H9 (cell line): ENCODE measurements around the gene ZNF385D. TPM values are rescaled to one million over a fixed set of nuclear protein-coding genes. Genes with fewer than 3 reads are reported as not detected.
"Not testable (repeated sequence)": the region's sequence is repeated elsewhere in the genome, so short reads cannot be mapped to it uniquely, and the experiment has no call there.

Source experiments
- DNase-seq: peaks from one replicate; pipeline ENCODE4 v3.0.0-alpha.2; 2017
- H2AFZ ChIP-seq: one replicate; pipeline ENCODE4 v1.6.1; 2013; ENCODE audit warnings: mild to moderate bottlenecking, low read length, control low read depth, moderate library complexity
- H2AK5ac ChIP-seq: 2 replicates; pipeline ENCODE4 v1.6.1; 2013; ENCODE audit warnings: low read length, control low read depth, mixed read lengths; ENCODE audit not compliant: insufficient read length
- H2BK120ac ChIP-seq: one replicate; pipeline ENCODE4 v1.6.1; 2013; ENCODE audit warnings: low read depth, mild to moderate bottlenecking, low read length, control low read depth, inconsistent platforms; ENCODE audit not compliant: poor library complexity, severe bottlenecking
- H2BK12ac ChIP-seq: 2 replicates; pipeline ENCODE4 v1.6.1; 2013; ENCODE audit warnings: low read length, control low read depth, mixed read lengths, low read depth; ENCODE audit not compliant: insufficient read length
- H2BK15ac ChIP-seq: 2 replicates; pipeline ENCODE4 v1.6.1; 2013; ENCODE audit warnings: low read depth, low read length, control low read depth
- H2BK20ac ChIP-seq: one replicate; pipeline ENCODE4 v1.6.1; 2013; ENCODE audit warnings: low read depth, mild to moderate bottlenecking, low read length, control low read depth, inconsistent platforms; ENCODE audit not compliant: poor library complexity, severe bottlenecking
- H2BK5ac ChIP-seq: 2 replicates; pipeline ENCODE4 v1.6.1; 2013; ENCODE audit warnings: low read length, control low read depth, mixed read lengths; ENCODE audit not compliant: insufficient read length
- H3K14ac ChIP-seq: 2 replicates; pipeline ENCODE4 v1.6.1; 2013; ENCODE audit warnings: low read length, control low read depth; ENCODE audit not compliant: insufficient read depth
- H3K18ac ChIP-seq: 2 replicates; pipeline ENCODE4 v1.6.1; 2013; ENCODE audit warnings: low read depth, mild to moderate bottlenecking, mixed read lengths, low read length, control low read depth; ENCODE audit not compliant: insufficient read length
- H3K23ac ChIP-seq: 2 replicates; pipeline ENCODE4 v1.6.1; 2013; ENCODE audit warnings: low read length, control low read depth, mixed read lengths, low read depth; ENCODE audit not compliant: insufficient read length
- H3K23me2 ChIP-seq: 2 replicates; pipeline ENCODE4 v1.6.1; 2013; ENCODE audit warnings: low read depth, mild to moderate bottlenecking, mixed read lengths, low read length, control low read depth; ENCODE audit not compliant: insufficient read length, poor library complexity, severe bottlenecking
- H3K27ac ChIP-seq: 2 replicates; pipeline ENCODE4 v1.5.1; 2013; ENCODE audit warnings: low read length, control low read depth, mixed read lengths, low read depth; ENCODE audit not compliant: insufficient read length
- H3K27me3 ChIP-seq: 2 replicates; pipeline ENCODE4 v1.6.1; 2013; ENCODE audit warnings: low read length, control low read depth, inconsistent platforms; ENCODE audit not compliant: insufficient read depth
- H3K4ac ChIP-seq: 2 replicates; pipeline ENCODE4 v1.6.1; 2013; ENCODE audit warnings: low read depth, mild to moderate bottlenecking, control low read depth, inconsistent platforms, low read length, moderate library complexity
- H3K4me1 ChIP-seq: 2 replicates; pipeline ENCODE4 v1.6.1; 2013; ENCODE audit warnings: low read length, control low read depth, inconsistent platforms; ENCODE audit not compliant: insufficient read depth
- H3K4me2 ChIP-seq: 2 replicates; pipeline ENCODE4 v1.6.1; 2013; ENCODE audit warnings: low read length, control low read depth, mixed read lengths; ENCODE audit not compliant: insufficient read length, insufficient read depth
- H3K56ac ChIP-seq: 2 replicates; pipeline ENCODE4 v1.6.1; 2013; ENCODE audit warnings: low read depth, mild to moderate bottlenecking, mixed read lengths, low read length, control low read depth; ENCODE audit not compliant: insufficient read length
- H3K79me1 ChIP-seq: 2 replicates; pipeline ENCODE4 v1.6.1; 2013; ENCODE audit warnings: low read depth, mild to moderate bottlenecking, moderate library complexity, low read length, control low read depth, inconsistent platforms; ENCODE audit not compliant: insufficient read depth, poor library complexity, severe bottlenecking
- H3K79me2 ChIP-seq: 2 replicates; pipeline ENCODE4 v1.6.1; 2013; ENCODE audit warnings: low read length, control low read depth, inconsistent platforms; ENCODE audit not compliant: insufficient read depth
- H3K9ac ChIP-seq: 2 replicates; pipeline ENCODE4 v1.6.1; 2013; ENCODE audit warnings: low read length, control low read depth, mixed read lengths; ENCODE audit not compliant: insufficient read length; ENCODE audit errors: extremely low read depth
- H3K9me3 ChIP-seq: one replicate; pipeline ENCODE4 v1.6.1; 2013; ENCODE audit warnings: low read depth, low read length, inconsistent platforms; ENCODE audit not compliant: control insufficient read depth
- H3T11ph ChIP-seq: one replicate; pipeline ENCODE4 v1.6.1; 2013; ENCODE audit warnings: mild to moderate bottlenecking, low read length, control low read depth, inconsistent platforms
- H4K20me1 ChIP-seq: one replicate; pipeline ENCODE4 v1.6.1; 2013; ENCODE audit not compliant: control insufficient read depth, insufficient read length, insufficient read depth
- H4K5ac ChIP-seq: 2 replicates; pipeline ENCODE4 v1.6.1; 2013; ENCODE audit warnings: low read depth, mild to moderate bottlenecking, mixed read lengths, low read length, control low read depth; ENCODE audit not compliant: insufficient read length
- H4K8ac ChIP-seq: replicated peaks from 2 replicates; pipeline ENCODE4 v1.6.1; 2013; ENCODE audit warnings: low read length, control low read depth, mixed read lengths, low read depth; ENCODE audit not compliant: insufficient read length
- H4K91ac ChIP-seq: 2 replicates; pipeline ENCODE4 v1.6.1; 2013; ENCODE audit warnings: low read depth, mild to moderate bottlenecking, moderate library complexity, mixed read lengths, low read length, control low read depth; ENCODE audit not compliant: insufficient read length
- H3K27ac Mint-ChIP-seq, 3 experiments: 2 replicates in 2 of 3; 3 replicates in 1 of 3; pipeline ENCODE4 v1.8.0; 2020 to 2021; ENCODE audit warnings: mixed read lengths in 3 of 3, mild to moderate bottlenecking in 1 of 3, moderate library complexity in 1 of 3
- H3K27me3 Mint-ChIP-seq: 2 replicates; pipeline ENCODE4 v1.8.0; 2021; ENCODE audit warnings: low read depth, mild to moderate bottlenecking, moderate library complexity, mixed read lengths
- H3K36me3 Mint-ChIP-seq, 3 experiments: 2 replicates in 2 of 3; 3 replicates in 1 of 3; pipeline ENCODE4 v1.8.0; 2020 to 2021; ENCODE audit warnings: low read depth in 3 of 3, mixed read lengths in 3 of 3; ENCODE audit not compliant: insufficient read depth in 1 of 3
- H3K4me1 Mint-ChIP-seq, 2 experiments: 2 replicates each; pipeline ENCODE4 v1.8.0; 2020; ENCODE audit warnings: mixed read lengths in 2 of 2
- H3K4me3 Mint-ChIP-seq, 2 experiments: 2 replicates in 1 of 2; 3 replicates in 1 of 2; pipeline ENCODE4 v1.8.0; 2020 to 2021; ENCODE audit warnings: mild to moderate bottlenecking in 2 of 2, mixed read lengths in 2 of 2, moderate library complexity in 1 of 2
- H3K9me3 Mint-ChIP-seq, 2 experiments: 2 replicates in 1 of 2; 3 replicates in 1 of 2; pipeline ENCODE4 v1.8.0; 2020; ENCODE audit warnings: mild to moderate bottlenecking in 2 of 2, mixed read lengths in 2 of 2, moderate library complexity in 1 of 2
- WGBS: extraction: QIAGEN DNeasy Blood & Tissue Kit; methylation state at CpG from one replicate; pipeline ENCODE4 v1.1.7; 2013; ENCODE audit warnings: missing lambda C conversion rate, low lambda C conversion rate, mixed read lengths; ENCODE audit not compliant: insufficient read length; ENCODE audit errors: extremely low coverage; 5-methylcytosine and 5-hydroxymethylcytosine counted together
- total RNA-seq: library from RNA; stranded (reverse); gene quantifications from 2 replicates; pipeline ENCODE4 v1.2.1, GENCODE V29; 2021
- TF ChIP-seq, protein P1 (sequence below): fragments of 200-600 bp; sonication (generic); conservative IDR thresholded peaks from 3 replicates; pipeline ENCODE4 v1.8.0; 2021; ENCODE audit warnings: antibody characterized with exemption, mild to moderate bottlenecking

Gene ZNF385D
- total RNA-seq, 1 experiment from 2014 or later = 1.5 TPM

DNA sequence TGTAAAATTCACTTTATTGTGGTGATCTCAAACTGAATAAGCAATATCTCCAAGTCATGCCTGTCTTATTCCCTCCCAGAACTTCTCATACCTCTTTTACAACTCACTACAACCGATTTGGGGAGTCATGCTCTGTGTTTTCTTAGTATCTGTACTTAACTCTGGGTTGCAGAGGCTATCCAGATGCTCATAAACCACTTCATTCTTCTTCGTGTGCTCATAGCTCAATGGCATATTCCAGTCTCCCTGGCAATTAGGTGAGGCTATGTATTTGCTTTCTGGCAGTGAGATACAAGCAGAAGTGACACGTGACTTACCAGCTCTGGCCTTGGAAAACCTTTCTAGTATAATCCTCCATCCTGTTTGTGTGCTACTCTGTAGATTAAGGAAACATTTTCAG lies 360.9 kb downstream of the ZNF385D start:
- Histone ChIP-seq H2BK5ac (no peak overlapping the region), H3K9ac (no peak overlapping the region), H3T11ph (no peak overlapping the region), H2AFZ (no peak overlapping the region), H3K27ac (no peak overlapping the region), H3K14ac (no peak overlapping the region), H3K27me3 (no peaks in the 10 kb centered on the region), H2BK120ac (no peak overlapping the region), H3K79me2 (no peaks in the 10 kb centered on the region), H2BK15ac (no peak overlapping the region), H3K4ac (no peak overlapping the region), H3K23ac (no peak overlapping the region), H3K9me3 (no peaks in the 10 kb centered on the region), H3K4me2 (no peak overlapping the region), H2BK20ac (no peak overlapping the region), H3K18ac (no peak overlapping the region), H4K5ac (no peak overlapping the region), H3K79me1 (no peaks in the 10 kb centered on the region), H4K20me1 (no peaks in the 10 kb centered on the region), H4K8ac (no peak overlapping the region), H4K91ac (no peak overlapping the region), H3K4me1 (no peaks in the 10 kb centered on the region), H2AK5ac (no peak overlapping the region), H2BK12ac (peak overlapping the region; percentile 33), H3K23me2 (no peaks in the 10 kb centered on the region), H3K56ac (no peak overlapping the region)
- H3K36me3 Mint-ChIP-seq = peaks cover 13 to 39% (median 16%) of the 10 kb centered on the region in 3 experiments
- no peak overlapping the region for H3K4me3 Mint-ChIP-seq
- no peaks in the 10 kb centered on the region; the same call in 1 of the 2 replicates for H3K27me3 Mint-ChIP-seq
- peaks cover 20 to 22% of the 10 kb centered on the region in 2 experiments for H3K9me3 Mint-ChIP-seq
- H3K4me1 Mint-ChIP-seq = peaks cover 3 to 5% of the 10 kb centered on the region in 2 experiments; a peak in 2 of 4 replicates
- no CpG with 5 or more reads among the region's 3 CpGs for WGBS
- H3K27ac Mint-ChIP-seq = no peak overlapping the region
- TF ChIP-seq, protein P1, sequence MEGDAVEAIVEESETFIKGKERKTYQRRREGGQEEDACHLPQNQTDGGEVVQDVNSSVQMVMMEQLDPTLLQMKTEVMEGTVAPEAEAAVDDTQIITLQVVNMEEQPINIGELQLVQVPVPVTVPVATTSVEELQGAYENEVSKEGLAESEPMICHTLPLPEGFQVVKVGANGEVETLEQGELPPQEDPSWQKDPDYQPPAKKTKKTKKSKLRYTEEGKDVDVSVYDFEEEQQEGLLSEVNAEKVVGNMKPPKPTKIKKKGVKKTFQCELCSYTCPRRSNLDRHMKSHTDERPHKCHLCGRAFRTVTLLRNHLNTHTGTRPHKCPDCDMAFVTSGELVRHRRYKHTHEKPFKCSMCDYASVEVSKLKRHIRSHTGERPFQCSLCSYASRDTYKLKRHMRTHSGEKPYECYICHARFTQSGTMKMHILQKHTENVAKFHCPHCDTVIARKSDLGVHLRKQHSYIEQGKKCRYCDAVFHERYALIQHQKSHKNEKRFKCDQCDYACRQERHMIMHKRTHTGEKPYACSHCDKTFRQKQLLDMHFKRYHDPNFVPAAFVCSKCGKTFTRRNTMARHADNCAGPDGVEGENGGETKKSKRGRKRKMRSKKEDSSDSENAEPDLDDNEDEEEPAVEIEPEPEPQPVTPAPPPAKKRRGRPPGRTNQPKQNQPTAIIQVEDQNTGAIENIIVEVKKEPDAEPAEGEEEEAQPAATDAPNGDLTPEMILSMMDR = no peak
- no peak for DNase-seq

DNA sequence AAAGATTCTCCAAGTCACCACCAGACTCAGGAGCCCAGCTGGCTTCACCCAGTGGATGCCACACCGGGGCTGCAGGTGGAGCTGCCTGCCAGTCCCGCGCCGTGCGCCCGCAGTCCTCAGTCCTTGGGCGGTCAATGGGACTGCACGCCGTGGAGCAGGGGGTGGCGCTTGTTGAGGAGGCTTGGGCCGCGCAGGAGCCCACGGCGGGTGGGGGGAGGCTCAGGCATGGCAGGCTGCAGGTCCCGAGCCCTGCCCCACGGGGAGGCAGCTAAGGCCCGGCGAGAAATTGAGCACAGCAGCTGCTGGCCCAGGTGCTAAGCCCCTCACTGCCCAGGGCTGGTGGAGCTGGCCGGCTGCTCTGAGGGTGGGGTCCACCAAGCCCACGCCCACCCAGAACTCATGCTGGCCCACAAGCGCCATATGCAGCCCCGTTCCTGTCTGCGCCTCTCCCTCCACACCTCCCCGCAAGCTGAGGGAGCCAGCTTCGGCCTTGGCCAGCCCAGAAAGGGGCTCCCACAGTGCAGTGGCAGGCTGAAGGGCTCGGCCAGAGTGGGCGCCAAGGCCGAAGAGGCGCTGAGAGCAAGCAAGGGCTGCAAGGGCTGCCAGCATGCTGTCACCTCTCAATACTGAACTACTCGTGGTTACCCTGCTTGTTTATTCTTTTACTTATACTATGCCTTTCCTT lies 363.7 kb downstream of the ZNF385D start:
- H3K4me1 ChIP-seq, H3K27me3 ChIP-seq, H3K56ac ChIP-seq, H3K27ac ChIP-seq, H3K27me3 Mint-ChIP-seq, H4K8ac ChIP-seq, H3K9ac ChIP-seq, H2AK5ac ChIP-seq, H3T11ph ChIP-seq, H2AFZ ChIP-seq, H3K23ac ChIP-seq, H3K4me3 Mint-ChIP-seq, H2BK15ac ChIP-seq, H3K9me3 ChIP-seq, H4K91ac ChIP-seq, H2BK5ac ChIP-seq, H3K79me1 ChIP-seq, H2BK12ac ChIP-seq, H4K5ac ChIP-seq, H4K20me1 ChIP-seq, H3K23me2 ChIP-seq, H3K4me2 ChIP-seq, H2BK20ac ChIP-seq, H3K4ac ChIP-seq, H3K18ac ChIP-seq, DNase-seq, H3K79me2 ChIP-seq, H3K14ac ChIP-seq, H3K27ac Mint-ChIP-seq, H2BK120ac ChIP-seq: not testable (repeated sequence)
- peaks cover 20 to 22% of the 10 kb centered on the region in 2 experiments for H3K9me3 Mint-ChIP-seq
- peaks cover 20 to 22% of the 10 kb centered on the region in 2 experiments for H3K4me1 Mint-ChIP-seq
- peaks cover 13 to 40% (median 17%) of the 10 kb centered on the region in 3 experiments for H3K36me3 Mint-ChIP-seq
- WGBS = no CpG with 5 or more reads among the region's 30 CpGs
